GM21526 (cell line): ENCODE results near the gene UMOD.

Experiments
- ATAC-seq: cut with Tn5 transposase; IDR thresholded peaks from one replicate; pipeline ENCODE4 v1.9.1; 2021; ENCODE audit warnings: moderate library complexity; ENCODE audit not compliant: unreplicated experiment, low FRiP score

The UMOD gene

GRCh38 chr16:20352615-20353014, at the start of gene UMOD:
TSS of gene UMOD (minus strand) at chr16:20352715. CDS start at chr16:20350737, 1,978 bp downstream.
- ATAC-seq: no peak

- no peak for ATAC-seq
Measured at GRCh38 chr16:20401475-20402016, 49.0 kb upstream of the UMOD start.

GRCh38 chr16:20401066-20401465, 48.6 kb upstream of the UMOD start:
- no peak for ATAC-seq

- ATAC-seq: no peak
Measured at GRCh38 chr16:20399185-20399584, 46.7 kb upstream of the UMOD start.

- no peak for ATAC-seq
Measured at GRCh38 chr16:20398603-20399002, 46.1 kb upstream of the UMOD start.

- ATAC-seq: no peak
Measured at GRCh38 chr16:20397468-20398074, 45.1 kb upstream of the UMOD start.

GRCh38 chr16:20396846-20397467, 44.4 kb upstream of the UMOD start:
- ATAC-seq: no peak

GRCh38 chr16:20395946-20396345, 43.4 kb upstream of the UMOD start:
- no peak for ATAC-seq

- no peak for ATAC-seq
Measured at GRCh38 chr16:20393801-20394577, 41.5 kb upstream of the UMOD start.

GRCh38 chr16:20391045-20391444, 38.5 kb upstream of the UMOD start:
- ATAC-seq: no peak

- no peak for ATAC-seq
Measured at GRCh38 chr16:20388854-20389253, 36.3 kb upstream of the UMOD start.

GRCh38 chr16:20387978-20388377, 35.5 kb upstream of the UMOD start:
- no peak for ATAC-seq

- no peak for ATAC-seq
Measured at GRCh38 chr16:20385844-20386832, 33.6 kb upstream of the UMOD start.

- ATAC-seq: no peak
Measured at GRCh38 chr16:20383106-20384029, 30.9 kb upstream of the UMOD start.

- no peak for ATAC-seq
Measured at GRCh38 chr16:20382202-20382948, 29.9 kb upstream of the UMOD start.

- ATAC-seq: no peak
Measured at GRCh38 chr16:20380782-20381181, 28.3 kb upstream of the UMOD start.

- ATAC-seq: no peak
Measured at GRCh38 chr16:20377181-20377580, 24.7 kb upstream of the UMOD start.

GRCh38 chr16:20372701-20373100, 20.2 kb upstream of the UMOD start:
- no peak for ATAC-seq
